B cell (primary cell): ENCODE data around the gene ARNT2. TPM values are rescaled to one million over a fixed set of nuclear protein-coding genes. Genes with fewer than 3 reads are reported as not detected.

Source experiments
- ATAC-seq: fragments of 200-7000 bp; cut with Tn5 transposase; one replicate; pipeline ENCODE4 v1.10.0; 2021; ENCODE audit warnings: low read depth, mild to moderate bottlenecking, moderate number of reproducible peaks, moderate library complexity
- CTCF ChIA-PET: fragments of 350-600 bp; sonication (Branson Sonifier 250); formaldehyde crosslinking; loops from one replicate; lab custom pipeline; 2021; ENCODE audit warnings: antibody characterized with exemption, inconsistent platforms; lab: Charles Lee
- POLR2A ChIA-PET: fragments of 350-600 bp; sonication (Branson Sonifier 250); formaldehyde crosslinking; loops from one replicate; lab custom pipeline; 2021; ENCODE audit warnings: antibody characterized with exemption; lab: Charles Lee
- DNase-seq: peaks from one replicate; pipeline ENCODE4 v3.0.0; 2013
- H2AFZ ChIP-seq: 2 replicates; pipeline ENCODE4 v1.6.1; 2012; ENCODE audit warnings: mild to moderate bottlenecking, low read depth, low read length; ENCODE audit not compliant: insufficient read depth, poor library complexity, severe bottlenecking
- H3K27ac ChIP-seq, 2 donors: 1 replicate in 1 of 2; 2 replicates in 1 of 2; pipeline ENCODE4 v1.5.1; 2012 to 2013; ENCODE audit warnings: low read length in 2 of 2, mild to moderate bottlenecking in 2 of 2, moderate library complexity in 1 of 2
- H3K27me3 ChIP-seq, 4 experiments: fragments of 200-600 bp in 1 of 4; sonication (generic) in 1 of 4; replicated peaks in 1 of 4; 1 replicate in 2 of 4; 2 replicates in 2 of 4; pipeline versions ENCODE4 v1.6.1 to v1.7.0; 2013 to 2016; ENCODE audit warnings: low read length in 3 of 4, mild to moderate bottlenecking in 2 of 4, mixed read lengths in 1 of 4, moderate library complexity in 1 of 4; ENCODE audit not compliant: insufficient read depth in 4 of 4, control insufficient read depth in 3 of 4; ENCODE audit errors: control extremely low read depth in 1 of 4
- H3K36me3 ChIP-seq, 2 experiments: replicated peaks in 1 of 2; 1 replicate in 1 of 2; 2 replicates in 1 of 2; pipeline versions ENCODE4 v1.6.1 to v1.7.1; 2013; ENCODE audit warnings: low read length in 1 of 2; ENCODE audit not compliant: insufficient read depth in 2 of 2, control insufficient read depth in 1 of 2; ENCODE audit errors: control extremely low read depth in 1 of 2, extremely low read depth in 1 of 2
- H3K4me1 ChIP-seq, 2 donors: fragments of 200-600 bp in 1 of 2; sonication (generic) in 1 of 2; 1 replicate in 1 of 2; 2 replicates in 1 of 2; pipeline versions ENCODE4 v1.5.1 to v1.6.1; 2013 to 2017; ENCODE audit warnings: low read length in 2 of 2; ENCODE audit not compliant: control insufficient read depth in 2 of 2, insufficient read depth in 2 of 2
- H3K4me2 ChIP-seq: replicated peaks from 2 replicates; pipeline ENCODE3; 2012; ENCODE audit warnings: mild to moderate bottlenecking, low read depth, low read length; ENCODE audit not compliant: poor library complexity, severe bottlenecking
- H3K4me3 ChIP-seq, 5 experiments: fragments of 200-600 bp in 1 of 5; sonication (generic) in 1 of 5; 1 replicate in 3 of 5; 2 replicates in 2 of 5; pipeline versions ENCODE4 v1.5.1 to v1.7.0; 2011 to 2016; ENCODE audit warnings: low read length in 4 of 5, mild to moderate bottlenecking in 4 of 5, low read depth in 2 of 5, control low read depth in 1 of 5, moderate library complexity in 1 of 5; ENCODE audit not compliant: insufficient read depth in 1 of 5; ENCODE audit errors: control extremely low read depth in 1 of 5, extremely low read depth in 1 of 5
- H3K79me2 ChIP-seq: fragments of 200-600 bp; sonication (generic); one replicate; pipeline ENCODE4 v1.6.0; 2016; ENCODE audit warnings: low read length; ENCODE audit not compliant: control insufficient read depth, insufficient read depth
- H3K9ac ChIP-seq: fragments of 200-600 bp; sonication (generic); 2 replicates; pipeline ENCODE4 v1.6.1; 2017; ENCODE audit warnings: mild to moderate bottlenecking, low read length, moderate library complexity
- H3K9me3 ChIP-seq, 3 donors: one replicate each; pipeline versions ENCODE4 v1.6.1 to v1.7.1; 2013; ENCODE audit warnings: low read length in 2 of 3; ENCODE audit not compliant: control insufficient read depth in 2 of 3, insufficient read depth in 1 of 3; ENCODE audit errors: control extremely low read depth in 1 of 3
- H4K20me1 ChIP-seq: 2 replicates; pipeline ENCODE4 v1.6.0; 2012; ENCODE audit warnings: mild to moderate bottlenecking, low read length; ENCODE audit not compliant: insufficient read depth, control insufficient read depth, poor library complexity, severe bottlenecking
- H3K27ac Mint-ChIP-seq: one replicate; pipeline ENCODE4 v1.8.0; 2021; ENCODE audit warnings: mixed read lengths
- H3K27me3 Mint-ChIP-seq: one replicate; pipeline ENCODE4 v1.8.0; 2021; ENCODE audit warnings: mixed read lengths
- H3K4me1 Mint-ChIP-seq: one replicate; pipeline ENCODE4 v1.8.0; 2021; ENCODE audit warnings: mixed read lengths
- H3K4me3 Mint-ChIP-seq: one replicate; pipeline ENCODE4 v1.8.0; 2021; ENCODE audit warnings: mixed read lengths
- H3K9me3 Mint-ChIP-seq: one replicate; pipeline ENCODE4 v1.8.0; 2022; ENCODE audit warnings: mixed read lengths; ENCODE audit not compliant: insufficient read depth
- EZH2 ChIP-seq: IDR thresholded peaks from 2 replicates; pipeline ENCODE4 v1.6.1; 2012; ENCODE audit warnings: borderline replicate concordance, low read depth, mild to moderate bottlenecking, moderate library complexity, low read length; ENCODE audit not compliant: insufficient read depth, poor library complexity, severe bottlenecking
- WGBS: methylation state at CpG from one replicate; pipeline ENCODE4 v1.1.5; 2013; ENCODE audit warnings: missing lambda C conversion rate; ENCODE audit not compliant: insufficient coverage; 5-methylcytosine and 5-hydroxymethylcytosine counted together
- intact Hi-C: fragments of 100-400 bp; cut with micrococcal nuclease; formaldehyde crosslinking; loops from one replicate; pipeline ENCODE4 v1.10.0; 2022
- polyA plus RNA-seq: library from polyadenylated mRNA; depleted of rRNA; stranded (reverse); fragments of >200 nt; gene quantifications from 2 replicates; pipeline ENCODE4 v1.2.3, GENCODE V29; 2012
- total RNA-seq, 2 donors: library from RNA; stranded (reverse); fragments of 120-200 nt in 1 of 2; gene quantifications; 1 replicate in 1 of 2; 2 replicates in 1 of 2; pipeline versions ENCODE4 v1.2.3 to v1.2.4, GENCODE V29; 2013 to 2022
- TF ChIP-seq, protein P1 (sequence below): fragments of 200-600 bp; IDR thresholded peaks from one replicate; pipeline ENCODE4 v1.8.0; 2022; ENCODE audit warnings: antibody characterized with exemption, mild to moderate bottlenecking

The ARNT2 gene
- total and polyA plus RNA-seq, 2 donors (not counting 1 experiment from before 2014, with no cell fraction given): not detected

DNA sequence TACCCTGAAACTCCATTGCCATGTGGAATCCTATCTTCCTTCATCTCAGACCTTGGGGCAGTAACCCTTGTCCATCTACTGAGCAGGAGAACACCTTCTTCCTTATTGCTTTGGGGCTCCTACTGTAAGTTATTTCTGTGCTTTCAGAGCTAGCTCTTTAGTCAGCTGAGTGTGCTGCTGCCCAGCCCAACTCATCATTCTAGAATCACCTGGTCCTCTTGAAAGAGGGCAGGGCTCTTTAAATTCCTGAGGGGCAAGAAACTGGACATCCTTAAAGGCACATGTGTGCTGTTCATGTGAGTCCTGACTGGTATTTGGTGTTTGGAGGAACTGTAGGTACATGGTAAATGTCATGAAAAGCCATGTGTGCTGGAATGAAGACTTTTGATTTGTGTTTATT lies 140.9 kb downstream of the ARNT2 start:
- Histone ChIP-seq H4K20me1 (no peaks in the 10 kb centered on the region), H3K4me2 (no peak overlapping the region), H3K4me1 (no peaks in the 10 kb centered on the region), H3K27ac (no peak overlapping the region), H3K9ac (no peak overlapping the region), H3K9me3 (no peaks in the 10 kb centered on the region), H3K36me3 (no peaks in the 10 kb centered on the region), H3K27me3 (peaks cover 0 to 8% (median 0%) of the 10 kb centered on the region in 4 experiments), H2AFZ (no peak overlapping the region), H3K4me3 (no peak overlapping the region), H3K79me2 (no peaks in the 10 kb centered on the region)
- intact Hi-C loops: no loop called here
- ChIA-PET CTCF (no interaction called here), POLR2A (no interaction called here)
- H3K4me1 Mint-ChIP-seq: no peaks in the 10 kb centered on the region
- no peak overlapping the region for H3K27ac Mint-ChIP-seq
- no peak for ATAC-seq
- peaks cover 24% of the 10 kb centered on the region for H3K27me3 Mint-ChIP-seq
- H3K4me3 Mint-ChIP-seq: no peak overlapping the region
- TF ChIP-seq, protein P1, sequence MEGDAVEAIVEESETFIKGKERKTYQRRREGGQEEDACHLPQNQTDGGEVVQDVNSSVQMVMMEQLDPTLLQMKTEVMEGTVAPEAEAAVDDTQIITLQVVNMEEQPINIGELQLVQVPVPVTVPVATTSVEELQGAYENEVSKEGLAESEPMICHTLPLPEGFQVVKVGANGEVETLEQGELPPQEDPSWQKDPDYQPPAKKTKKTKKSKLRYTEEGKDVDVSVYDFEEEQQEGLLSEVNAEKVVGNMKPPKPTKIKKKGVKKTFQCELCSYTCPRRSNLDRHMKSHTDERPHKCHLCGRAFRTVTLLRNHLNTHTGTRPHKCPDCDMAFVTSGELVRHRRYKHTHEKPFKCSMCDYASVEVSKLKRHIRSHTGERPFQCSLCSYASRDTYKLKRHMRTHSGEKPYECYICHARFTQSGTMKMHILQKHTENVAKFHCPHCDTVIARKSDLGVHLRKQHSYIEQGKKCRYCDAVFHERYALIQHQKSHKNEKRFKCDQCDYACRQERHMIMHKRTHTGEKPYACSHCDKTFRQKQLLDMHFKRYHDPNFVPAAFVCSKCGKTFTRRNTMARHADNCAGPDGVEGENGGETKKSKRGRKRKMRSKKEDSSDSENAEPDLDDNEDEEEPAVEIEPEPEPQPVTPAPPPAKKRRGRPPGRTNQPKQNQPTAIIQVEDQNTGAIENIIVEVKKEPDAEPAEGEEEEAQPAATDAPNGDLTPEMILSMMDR: no peak
- TF ChIP-seq EZH2: no peak
- no peak for DNase-seq
- no peaks in the 10 kb centered on the region for H3K9me3 Mint-ChIP-seq

DNA sequence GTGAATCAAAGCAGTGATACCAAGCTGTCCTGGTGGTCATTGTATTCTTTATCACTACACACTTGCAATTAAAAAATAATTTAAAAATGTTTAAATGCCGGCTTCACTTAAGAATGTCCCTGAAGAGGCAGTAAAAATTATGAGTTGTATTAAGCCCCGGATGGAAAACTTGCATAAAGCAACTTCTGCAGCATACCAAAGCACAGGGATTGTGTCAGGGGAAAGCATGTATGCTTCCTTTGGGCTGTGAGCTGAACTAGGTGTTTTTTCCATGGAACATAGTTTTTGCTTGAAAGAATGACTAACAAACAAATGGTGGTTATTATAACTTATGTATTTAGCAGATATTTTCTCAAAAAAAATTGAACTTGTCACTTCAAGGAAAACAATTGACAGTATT lies 143.1 kb downstream of the ARNT2 start:
- Histone ChIP-seq H2AFZ (no peak overlapping the region), H3K79me2 (no peaks in the 10 kb centered on the region), H3K27ac (no peak overlapping the region), H3K4me1 (no peaks in the 10 kb centered on the region), H3K36me3 (no peaks in the 10 kb centered on the region), H3K9ac (no peak overlapping the region), H3K4me3 (no peak overlapping the region), H3K27me3 (peaks cover 0 to 8% (median 3%) of the 10 kb centered on the region in 4 experiments), H3K9me3 (no peaks in the 10 kb centered on the region), H3K4me2 (no peak overlapping the region), H4K20me1 (no peaks in the 10 kb centered on the region)
- CTCF ChIA-PET: no interaction called here
- no peak overlapping the region for H3K27ac Mint-ChIP-seq
- POLR2A ChIA-PET: no interaction called here
- TF ChIP-seq, protein P1: no peak
- no peak for TF ChIP-seq EZH2
- H3K27me3 Mint-ChIP-seq: peaks cover 34% of the 10 kb centered on the region
- no peak overlapping the region for H3K4me3 Mint-ChIP-seq
- H3K9me3 Mint-ChIP-seq: no peaks in the 10 kb centered on the region
- intact Hi-C loops: no loop called here
- ATAC-seq (no peak), DNase-seq (no peak)
- H3K4me1 Mint-ChIP-seq: no peaks in the 10 kb centered on the region
- 100% methylated on average over 2 of the region's 2 CpGs for whole genome bisulfite sequencing
